Heart left ventricle (tissue), 16 donors: ENCODE measurements around the gene ZSCAN2. TPM values are rescaled to one million over a fixed set of nuclear protein-coding genes. Genes with fewer than 3 reads are reported as not detected.

ENCODE experiments used
- ATAC-seq, 4 donors: fragments of 200-7000 bp; cut with Tn5 transposase; one replicate each; pipeline ENCODE4 v1.9.1; 2020 to 2022; ENCODE audit warnings: moderate library complexity in 4 of 4, mild to moderate bottlenecking in 3 of 4, moderate number of reproducible peaks in 1 of 4
- DNase-seq, 5 donors: peaks; one replicate each; pipeline ENCODE4 v3.0.0-alpha.2; 2020
- H3K27ac ChIP-seq, 12 donors: fragments of 200-600 bp; sonication (generic) in 4 of 12; one replicate each; pipeline versions ENCODE4 v1.5.0 to v1.8.0; 2016 to 2022; ENCODE audit warnings: mild to moderate bottlenecking in 2 of 12
- H3K27me3 ChIP-seq, 9 donors: fragments of 200-600 bp; sonication (generic) in 2 of 9; one replicate each; pipeline versions ENCODE4 v1.5.1 to v1.8.0; 2016 to 2022; ENCODE audit warnings: mild to moderate bottlenecking in 3 of 9
- H3K36me3 ChIP-seq, 9 donors: fragments of 200-600 bp; sonication (generic) in 2 of 9; one replicate each; pipeline versions ENCODE4 v1.5.0 to v1.8.0; 2018 to 2022; ENCODE audit warnings: mild to moderate bottlenecking in 2 of 9
- H3K4me1 ChIP-seq, 12 donors: fragments of 200-600 bp; sonication (generic) in 4 of 12; one replicate each; pipeline versions ENCODE4 v1.5.0 to v1.8.0; 2016 to 2022; ENCODE audit warnings: mild to moderate bottlenecking in 3 of 12
- H3K4me3 ChIP-seq, 12 donors: fragments of 200-600 bp; sonication (generic) in 4 of 12; one replicate each; pipeline versions ENCODE4 v1.5.0 to v1.8.0; 2017 to 2022; ENCODE audit warnings: mild to moderate bottlenecking in 9 of 12, moderate library complexity in 4 of 12
- H3K9me3 ChIP-seq, 12 donors: fragments of 200-600 bp; sonication (generic) in 4 of 12; one replicate each; pipeline versions ENCODE4 v1.5.0 to v1.8.0; 2016 to 2022; ENCODE audit warnings: mild to moderate bottlenecking in 1 of 12
- CTCF ChIP-seq, 12 donors: fragments of 200-600 bp; sonication (generic) in 4 of 12; IDR thresholded peaks; one replicate each; pipeline versions ENCODE4 v1.5.0 to v1.8.0; 2018 to 2022; ENCODE audit warnings: antibody characterized with exemption in 12 of 12, mild to moderate bottlenecking in 5 of 12
- POLR2A ChIP-seq, 2 donors: fragments of 450-650 bp; IDR thresholded peaks; one replicate each; pipeline ENCODE4 v1.6.1; 2017; ENCODE audit warnings: antibody characterized with exemption in 2 of 2, mild to moderate bottlenecking in 2 of 2, moderate library complexity in 2 of 2
- WGBS, 4 donors: extraction: QIAGEN DNeasy Blood & Tissue Kit in 2 of 4; methylation state at CpG; one replicate each; pipeline versions ENCODE4 v1.1.5 to v1.1.7; 2013 to 2018; 5-methylcytosine and 5-hydroxymethylcytosine counted together
- intact Hi-C, 10 donors: fragments of 100-400 bp; cut with DNase I; formaldehyde crosslinking; loops; one replicate each; pipeline versions ENCODE4 v1.11.1 to v1.14.2; 2022
- polyA plus RNA-seq, 2 donors: library from polyadenylated mRNA; stranded (reverse); fragments of 200-250 nt; gene quantifications; one replicate each; pipeline ENCODE4 v1.2.3, GENCODE V29; 2013
- total RNA-seq, 9 donors: library from RNA; depleted of rRNA in 2 of 9; stranded (reverse); fragments of >200 nt in 2 of 9; fragmentation: NEBNext Ultra II Directional in 3 of 9; extraction: Animal tissue kit (Norgen Biotek cat#: 25700) in 3 of 9; gene quantifications; one replicate each; pipeline versions ENCODE4 v1.1.0 to v1.2.4, GENCODE V29; 2016 to 2023
- donor health status: ischemic (EF 13 %, LVEDD 7.1; RV severe dilation, severe dysfunction).
- donor health status: healthy with polysubstance abuse.
- donor health status: DM: no; HTN: yes; CAD: no.
- donor health status: DM: no; HTN: no; CAD: no.
- donor health status: ischemic (EF 25% LVEDD 6.9; RV normal size, moderate dysfunction).
- donor health status: ischemic (EF 25% LVEDD 5.7; RV mildly dilated, moderate dysfunction).
- donor health status: healthy.
- donor health status: DM: yes; HTN: yes; CAD: no.
- donor health status: ischemic (EF 35%, LVEDD 5.7; RV mildly dilated, moderate dysfunction).
- donor health status: nonischemic (EF 11% LVEDD 7.7; RV severe dilation, severe dysfunction).
- donor health status: DM: yes; HTN: yes; CAD: no.
- donor health status: PGD.
- donor health status: ischemic (EF 29% LVEDD 5.4; RV normal size, mild dysfunction).
- donor health status: nonischemic (EF 23%, LVEDD 6.1; RV moderate dilation, normal function).

Gene ZSCAN2
- total and polyA plus RNA-seq, 11 donors = 4.3 to 10.6 (median 5.6) TPM

- H3K27ac ChIP-seq = peak overlapping the region in 10 of 12 donors; percentile 16 to 83 (median 73)
- TF ChIP-seq CTCF (IDR thresholded peaks at IDR 0.05) (no peak), POLR2A (IDR thresholded peaks at IDR 0.05) (no peak)
- intact Hi-C loops = loop anchor here in 6 of 10 donors (1.0 to 5.0 kb wide), 11 partner anchors 30 to 328 kb away; partner anchors contain the start of genes WDR73 (in 3 of the 6), NMB (in 1 of the 6) and SEC11A (in 1 of the 6)
- H3K4me1 ChIP-seq = peaks cover 0 to 50% (median 9%) of the 10 kb centered on the region in 12 donors
- 0 to 1% (median 1%) methylated on average over 15 to 20 of the region's 20 CpGs for WGBS, 4 donors
- no peaks in the 10 kb centered on the region for H3K9me3 ChIP-seq
- no peaks in the 10 kb centered on the region for H3K27me3 ChIP-seq
- peak overlapping the region; percentile 47 to 97 (median 90) for H3K4me3 ChIP-seq
- H3K36me3 ChIP-seq = peaks cover 0 to 18% (median 8%) of the 10 kb centered on the region in 9 donors
- peak; percentile 85 to 92 (median 87) for DNase-seq
- ATAC-seq = peak; percentile 76 to 88 (median 88)
Measured at GRCh38 chr15:84600331-84600686, 500 bp upstream of the ZSCAN2 start.

- peak overlapping the region in 4 of 12 donors; percentile 68 to 83 (median 74) for H3K27ac ChIP-seq
- intact Hi-C loops = loop anchor here in 6 of 10 donors (2.0 to 5.0 kb wide), 8 partner anchors 29 to 327 kb away; partner anchors contain the start of genes WDR73 (in 2 of the 6) and NMB (in 1 of the 6)
- TF ChIP-seq POLR2A (IDR thresholded peaks at IDR 0.05) = no peak
- TF ChIP-seq CTCF (IDR thresholded peaks at IDR 0.05) = no peak
Measured at GRCh38 chr15:84601555-84601838, 688 bp downstream of the ZSCAN2 start.

GRCh38 chr15:84603630-84604379, 3.0 kb downstream of the ZSCAN2 start:
- no peaks in the 10 kb centered on the region for H3K27me3 ChIP-seq
- no peaks in the 10 kb centered on the region for H3K9me3 ChIP-seq
- WGBS, 4 donors = 92 to 93% (median 93%) methylated on average over 14 of the region's 14 CpGs
- no peak for ATAC-seq
- DNase-seq = no peak
- H3K4me3 ChIP-seq = no peak overlapping the region
- H3K4me1 ChIP-seq = peaks cover 0 to 26% (median 9%) of the 10 kb centered on the region in 12 donors
- no peak for TF ChIP-seq CTCF (IDR thresholded peaks at IDR 0.05)
- no peak for TF ChIP-seq POLR2A (IDR thresholded peaks at IDR 0.05)
- H3K36me3 ChIP-seq = peaks cover 0 to 33% (median 18%) of the 10 kb centered on the region in 9 donors
- no peak overlapping the region for H3K27ac ChIP-seq
- intact Hi-C loops = loop anchor here in 4 of 10 donors (5.0 kb wide), 5 partner anchors 33 to 273 kb away; partner anchors contain the start of genes WDR73 (in 2 of the 4) and NMB (in 1 of the 4)

More at GRCh38 chr15:84601555-84601838, 688 bp downstream of the ZSCAN2 start:
- DNase-seq (no peak), ATAC-seq (no peak)
- Histone ChIP-seq H3K27me3 (no peaks in the 10 kb centered on the region), H3K4me1 (peaks cover 0 to 43% (median 9%) of the 10 kb centered on the region in 12 donors), H3K4me3 (peak overlapping the region; percentile 47 to 97 (median 90)), H3K9me3 (no peaks in the 10 kb centered on the region), H3K36me3 (peaks cover 0 to 27% (median 17%) of the 10 kb centered on the region in 9 donors)
- WGBS, 4 donors = 13 to 20% (median 15%) methylated on average over 6 of the region's 6 CpGs

- Histone ChIP-seq H3K27me3 (no peaks in the 10 kb centered on the region), H3K4me3 (no peak overlapping the region), H3K36me3 (peaks cover 0 to 40% (median 18%) of the 10 kb centered on the region in 9 donors), H3K27ac (peak overlapping the region in 1 of 12 donors; percentile 3), H3K9me3 (no peaks in the 10 kb centered on the region), H3K4me1 (peaks cover 0 to 22% (median 11%) of the 10 kb centered on the region in 12 donors)
- ATAC-seq (no peak), DNase-seq (no peak)
- TF ChIP-seq CTCF (IDR thresholded peaks at IDR 0.05) (no peak), POLR2A (IDR thresholded peaks at IDR 0.05) (no peak)
- intact Hi-C loops = loop anchor here in 4 of 10 donors (5.0 kb wide), 5 partner anchors 32 to 272 kb away; partner anchors contain the start of genes WDR73 (in 2 of the 4) and NMB (in 1 of the 4)
- WGBS, 4 donors = 85 to 90% (median 86%) methylated on average over 19 of the region's 19 CpGs
Measured at GRCh38 chr15:84604826-84605553, 4.2 kb downstream of the ZSCAN2 start.
